Adrenal gland (tissue), 5 donors: ENCODE results near the gene PCNX2.

ENCODE experiments used
- CTCF ChIP-seq, 6 experiments: fragments of 450-650 bp in 4 of 6; fragments of 200-600 bp in 2 of 6; sonication (generic) in 1 of 6; IDR thresholded peaks; 1 replicate in 5 of 6; 2 replicates in 1 of 6; pipeline versions ENCODE4 v1.5.1 to v1.8.0; 2016 to 2021; ENCODE audit warnings: antibody characterized with exemption in 6 of 6, mild to moderate bottlenecking in 2 of 6, moderate library complexity in 1 of 6
- POLR2A ChIP-seq, 2 donors: fragments of 450-650 bp; IDR thresholded peaks; one replicate each; pipeline ENCODE4 v1.6.1; 2017; ENCODE audit warnings: antibody characterized with exemption in 2 of 2, mild to moderate bottlenecking in 2 of 2, moderate library complexity in 1 of 2
- donor health status: DM: no; HTN: no; CAD: no.

GRCh38 chr1:232937741-232938375 lies 357.7 kb downstream of the PCNX2 start:
- TF ChIP-seq POLR2A (IDR thresholded peaks at IDR 0.05), result no peak
- no peak for TF ChIP-seq CTCF (IDR thresholded peaks at IDR 0.05)
